Posterior cingulate gyrus (tissue), 11 donors: ENCODE results near the gene ECE1.

Experiments used
- DNase-seq, 10 donors: peaks; one replicate each; pipeline versions ENCODE4 v3.0.0 to v3.0.0-alpha.2; 2020 to 2021; ENCODE audit warnings: mixed read lengths in 3 of 10
- intact Hi-C: fragments of 100-400 bp; cut with DNase I; formaldehyde crosslinking; loops from one replicate; pipeline ENCODE4 v1.15.1; 2023

Gene ECE1

GRCh38 chr1:21326861-21327344 lies 36.6 kb upstream of the ECE1 start:
- intact Hi-C loops, result no loop called here
- DNase-seq, result no peak

- peak in 4 of 10 donors; percentile 47 to 90 (median 81) for DNase-seq
- intact Hi-C loops, result no loop called here
Observed at GRCh38 chr1:21325731-21326387, 35.6 kb upstream of the ECE1 start.

- intact Hi-C loops, result no loop called here
- DNase-seq, result no peak
Observed at GRCh38 chr1:21325231-21325718, 35.0 kb upstream of the ECE1 start.

DNA sequence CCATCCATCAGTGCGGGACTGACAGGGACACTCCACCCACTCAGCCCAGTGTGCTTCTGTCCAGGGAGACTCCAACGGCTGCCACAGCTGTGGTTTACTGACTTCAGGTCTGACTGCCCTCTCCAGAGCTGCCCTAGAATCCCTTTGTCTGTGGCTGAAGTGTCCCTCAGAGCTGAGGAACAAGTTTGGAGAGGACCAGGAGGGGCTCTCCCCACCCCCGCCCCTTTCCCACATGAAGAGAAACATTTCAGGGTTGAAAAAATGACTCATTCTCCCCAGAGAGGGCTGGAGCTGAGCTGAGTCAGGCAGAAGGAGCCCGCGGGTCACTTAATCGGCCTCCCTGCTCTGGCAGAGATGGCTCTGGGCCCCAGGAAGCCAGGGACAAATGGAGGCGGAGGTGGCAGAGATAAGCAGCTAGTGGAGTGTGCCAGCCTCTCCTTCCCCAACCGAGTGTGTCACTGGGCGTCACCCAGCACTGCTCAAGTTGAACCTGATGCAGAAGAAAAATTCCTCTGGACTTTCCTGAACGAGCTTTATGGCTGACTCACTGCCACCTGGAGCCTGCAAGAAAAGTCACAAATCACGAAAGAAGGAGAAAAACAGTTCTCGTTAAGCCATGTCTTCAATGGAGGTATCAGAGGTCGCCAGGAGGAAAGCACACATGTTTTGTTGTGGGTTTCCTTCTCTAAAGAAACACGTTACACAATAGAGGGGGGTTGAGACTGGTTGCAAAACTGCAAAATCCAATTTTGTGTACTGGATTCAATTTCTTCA lies 34.3 kb upstream of the ECE1 start:
- intact Hi-C loops, result no loop called here
- peak in 8 of 10 donors; percentile 48 to 94 (median 70) for DNase-seq

DNA sequence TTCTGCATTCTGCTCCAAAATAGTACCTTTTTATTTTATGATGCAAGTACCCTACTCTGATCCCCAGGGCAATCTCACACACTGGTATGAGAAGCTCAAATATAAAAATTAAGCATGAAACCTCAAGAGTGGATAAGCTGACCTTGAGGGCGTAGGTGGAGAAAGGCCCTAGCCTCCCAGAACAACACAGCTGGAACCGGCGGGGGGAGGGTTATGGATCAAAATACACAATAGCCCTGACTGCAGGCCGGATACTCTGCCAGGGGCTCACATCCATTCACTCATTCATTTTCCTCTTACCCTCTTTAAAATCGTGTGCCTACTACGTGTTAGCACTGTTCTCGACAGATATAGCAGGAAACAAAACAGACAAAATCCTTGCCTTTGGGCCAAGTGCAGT lies 32.8 kb upstream of the ECE1 start:
- no peak for DNase-seq
- intact Hi-C loops, result no loop called here

DNA sequence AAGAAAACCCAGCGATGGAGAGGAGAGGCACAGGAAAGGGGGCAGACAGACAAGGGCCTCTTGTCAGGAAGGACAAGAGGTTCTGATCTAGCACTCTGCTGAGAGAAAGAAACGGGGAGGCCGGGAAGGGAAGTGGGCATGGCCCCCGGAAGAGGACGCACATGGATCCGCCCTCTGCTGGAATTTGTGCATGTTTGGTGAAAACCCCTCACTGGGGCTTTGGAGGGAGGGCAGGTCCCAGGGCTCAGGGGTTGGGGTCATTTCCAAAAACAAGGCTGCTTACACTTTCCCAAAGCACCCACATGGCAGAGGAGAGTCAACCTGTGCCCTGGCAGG lies 32.4 kb upstream of the ECE1 start:
- intact Hi-C loops, result no loop called here
- no peak for DNase-seq

DNA sequence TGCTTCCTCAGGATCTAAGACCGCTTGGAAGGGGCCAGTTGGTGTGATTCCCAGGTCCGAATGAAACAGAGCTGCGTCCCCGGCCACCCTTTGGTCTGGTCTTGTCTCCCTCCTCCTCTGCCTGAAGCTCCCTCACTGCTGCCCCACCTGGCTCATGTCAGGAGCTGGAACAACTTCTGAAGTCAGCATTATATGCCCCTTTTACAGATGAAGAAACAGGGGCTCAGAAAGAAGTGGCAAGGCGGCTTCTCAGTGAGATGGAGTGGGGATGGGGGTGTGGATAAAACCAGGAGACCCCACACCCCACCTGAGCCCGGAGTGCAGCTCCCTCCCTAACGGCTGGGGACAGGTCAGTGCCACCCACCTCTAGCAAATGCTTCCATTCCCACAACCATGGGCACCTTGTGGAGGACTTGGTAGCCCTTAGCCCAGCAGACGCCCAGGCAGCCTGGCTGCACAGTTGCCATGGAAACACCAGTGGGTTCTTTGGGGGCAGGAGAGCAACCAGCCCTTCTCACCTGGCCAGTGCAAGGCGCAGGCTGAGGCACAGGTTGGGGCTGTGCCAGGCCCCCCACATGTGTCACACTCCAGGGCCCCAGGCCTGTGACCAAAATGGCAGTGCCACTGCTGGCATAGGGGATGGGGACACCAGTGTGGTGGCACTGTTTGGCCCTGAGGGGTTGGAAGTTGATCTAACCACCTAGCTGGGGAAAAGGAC lies 31.9 kb upstream of the ECE1 start:
- no peak for DNase-seq
- intact Hi-C loops, result no loop called here

DNA sequence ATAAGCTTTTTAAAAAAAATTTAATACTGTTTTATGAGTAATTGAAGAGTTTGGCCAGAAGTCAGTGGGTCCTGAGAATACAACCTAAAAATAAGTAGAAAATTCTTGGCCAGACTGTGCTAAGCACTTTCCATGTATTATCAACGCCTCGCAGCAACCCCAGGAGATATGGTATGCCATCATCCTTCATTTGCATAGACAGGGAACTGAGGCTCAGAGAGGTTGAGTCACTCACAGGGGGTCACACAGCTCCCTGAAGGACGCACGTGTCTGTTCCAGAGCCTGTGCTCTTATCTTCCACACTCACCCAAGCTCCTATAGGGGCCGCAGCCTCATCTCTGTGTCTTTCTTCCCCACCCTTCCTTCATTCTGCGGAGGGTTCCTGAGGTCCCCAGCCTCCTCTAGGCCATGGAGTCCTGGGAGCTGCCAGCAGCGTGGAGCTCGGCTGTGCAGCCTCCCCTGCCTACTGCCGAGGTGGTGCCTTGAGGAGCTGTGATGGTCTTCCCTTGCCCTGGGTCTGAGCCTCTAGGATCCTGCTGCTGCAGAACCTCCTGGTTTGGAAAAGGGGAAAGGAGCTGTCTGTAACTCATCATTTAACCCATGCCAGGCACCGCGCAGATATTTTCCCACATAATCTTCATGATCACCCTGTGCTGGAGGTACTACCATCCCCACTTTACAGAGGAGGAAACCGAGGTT lies 30.3 kb upstream of the ECE1 start:
- intact Hi-C loops, result no loop called here
- no peak for DNase-seq

DNA sequence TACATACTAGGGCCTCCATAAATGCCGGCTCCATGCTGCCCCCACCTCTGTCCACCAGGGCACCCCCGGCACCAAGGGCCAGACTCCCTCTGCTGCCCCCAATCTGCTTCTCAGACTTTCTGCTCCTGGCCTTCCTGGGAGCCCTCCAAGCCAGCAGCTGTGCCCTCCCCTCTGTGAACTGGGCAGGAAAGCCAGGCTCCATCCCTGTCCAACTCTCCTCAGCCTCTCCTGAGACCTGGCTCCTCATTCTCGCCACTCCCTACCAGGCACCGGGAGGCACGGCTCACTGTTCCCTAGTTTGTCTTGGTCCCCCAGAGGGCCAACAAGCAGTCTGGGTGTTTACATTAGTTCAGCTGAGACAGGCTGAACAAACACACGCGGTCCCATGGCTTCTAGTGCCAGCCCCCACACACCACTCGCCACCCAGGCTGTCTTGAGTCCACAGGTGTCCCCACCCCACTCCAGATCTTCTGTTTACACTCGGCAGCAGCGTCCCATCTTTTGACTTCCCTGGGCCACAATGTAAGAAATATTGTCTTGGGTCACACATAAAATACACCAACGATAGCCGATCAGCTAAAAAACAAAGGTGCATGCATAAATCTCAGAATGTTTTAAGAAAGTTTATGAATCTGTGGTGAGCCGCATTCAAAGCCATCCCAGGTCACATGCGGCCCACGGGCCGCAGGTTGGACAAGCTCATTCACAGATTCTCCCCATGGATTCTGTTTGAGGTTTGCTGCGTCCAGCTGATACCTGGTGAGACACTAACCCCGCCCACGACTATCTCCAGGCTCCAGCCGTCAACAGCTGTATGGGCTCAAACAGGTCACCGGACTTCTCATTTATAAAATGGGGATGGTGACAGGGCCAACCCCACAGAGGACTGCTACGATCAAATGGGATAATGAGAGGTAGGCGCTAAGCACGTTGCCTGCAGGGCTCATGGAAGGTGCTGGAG lies 29.5 kb upstream of the ECE1 start:
- peak in 1 of 10 donors; percentile 42 for DNase-seq

DNA sequence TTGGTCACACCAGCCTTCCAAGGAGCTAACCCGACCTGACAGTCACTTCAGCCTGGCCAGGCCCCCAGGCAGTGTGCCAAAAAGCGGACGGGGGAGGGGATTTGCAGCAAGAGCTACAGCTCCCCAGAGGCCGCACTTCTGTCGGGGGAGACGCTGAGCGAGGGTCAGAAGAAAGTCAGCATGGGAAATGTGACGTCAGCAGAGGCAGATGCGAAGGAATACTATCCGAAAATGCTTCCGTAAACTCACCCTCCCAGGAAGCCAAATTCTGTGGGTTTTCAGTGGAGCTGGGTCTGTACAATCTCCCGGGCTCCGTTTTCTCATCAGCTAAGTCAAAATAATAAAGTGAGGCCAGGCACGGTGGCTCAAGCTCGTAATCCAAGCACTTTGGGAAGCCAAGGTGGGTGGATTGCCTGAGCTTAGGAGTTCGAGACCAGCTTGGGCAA lies 28.5 kb upstream of the ECE1 start:
- intact Hi-C loops, result no loop called here
- peak in 2 of 10 donors; percentile 47 to 88 for DNase-seq

More for the DNA sequence above, 29.5 kb upstream of the ECE1 start:
- intact Hi-C loops, result no loop called here

DNA sequence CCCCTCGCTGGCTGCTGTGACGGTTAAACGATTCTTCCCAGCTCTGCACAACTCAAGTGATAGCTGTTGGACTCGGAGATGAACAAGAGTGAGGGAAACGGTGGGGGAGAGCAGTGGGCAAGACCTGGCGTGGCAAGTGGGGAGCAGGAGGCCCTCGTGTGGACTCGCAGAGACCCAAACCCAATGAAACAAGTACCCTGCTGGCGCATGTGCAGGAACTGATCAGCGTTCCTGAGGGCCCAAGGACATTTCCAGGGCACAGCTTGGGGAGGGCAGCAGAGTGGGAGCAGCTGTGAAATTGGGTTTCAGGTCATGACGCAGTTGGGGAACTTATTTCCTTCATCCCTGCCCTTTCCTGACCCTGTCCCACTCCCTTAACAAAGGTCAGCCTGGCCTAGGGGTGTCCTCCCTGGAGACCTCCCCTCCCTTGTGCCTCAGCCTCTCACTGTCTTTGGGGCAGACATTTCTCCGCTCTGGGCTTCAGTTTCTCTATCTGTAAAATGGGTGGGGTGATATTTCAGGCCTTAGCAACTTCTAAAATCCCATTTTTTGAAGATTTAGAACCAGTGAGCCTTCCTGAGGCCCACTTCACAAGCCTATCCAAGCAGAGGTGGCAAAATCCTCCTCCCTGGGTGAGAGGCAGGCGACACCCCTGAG lies 27.9 kb upstream of the ECE1 start:
- intact Hi-C loops, result no loop called here
- no peak for DNase-seq

DNA sequence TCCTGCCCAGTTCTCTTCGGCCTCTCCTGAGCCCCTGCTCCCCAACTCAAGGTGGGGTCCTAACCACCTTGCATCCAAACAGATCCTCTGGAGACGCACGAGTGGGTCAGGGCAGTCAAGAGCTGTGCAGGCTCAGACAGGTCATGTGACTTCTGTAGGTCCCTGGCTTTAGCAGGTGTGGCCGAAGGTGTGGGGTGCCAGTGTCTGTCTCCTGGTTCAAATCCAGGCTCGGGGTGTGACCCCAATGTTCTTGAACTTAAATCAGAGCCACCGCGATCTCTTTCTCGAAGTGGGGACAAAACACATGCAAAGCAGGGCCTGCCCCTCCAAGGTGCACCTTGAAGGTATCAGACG lies 27.4 kb upstream of the ECE1 start:
- intact Hi-C loops, result no loop called here

GRCh38 chr1:21317035-21317689 lies 26.9 kb upstream of the ECE1 start:
- intact Hi-C loops, result no loop called here
- DNase-seq, result peak in 5 of 10 donors; percentile 46 to 89 (median 57)

More for the DNA sequence above, 27.4 kb upstream of the ECE1 start:
- DNase-seq, result no peak

DNA sequence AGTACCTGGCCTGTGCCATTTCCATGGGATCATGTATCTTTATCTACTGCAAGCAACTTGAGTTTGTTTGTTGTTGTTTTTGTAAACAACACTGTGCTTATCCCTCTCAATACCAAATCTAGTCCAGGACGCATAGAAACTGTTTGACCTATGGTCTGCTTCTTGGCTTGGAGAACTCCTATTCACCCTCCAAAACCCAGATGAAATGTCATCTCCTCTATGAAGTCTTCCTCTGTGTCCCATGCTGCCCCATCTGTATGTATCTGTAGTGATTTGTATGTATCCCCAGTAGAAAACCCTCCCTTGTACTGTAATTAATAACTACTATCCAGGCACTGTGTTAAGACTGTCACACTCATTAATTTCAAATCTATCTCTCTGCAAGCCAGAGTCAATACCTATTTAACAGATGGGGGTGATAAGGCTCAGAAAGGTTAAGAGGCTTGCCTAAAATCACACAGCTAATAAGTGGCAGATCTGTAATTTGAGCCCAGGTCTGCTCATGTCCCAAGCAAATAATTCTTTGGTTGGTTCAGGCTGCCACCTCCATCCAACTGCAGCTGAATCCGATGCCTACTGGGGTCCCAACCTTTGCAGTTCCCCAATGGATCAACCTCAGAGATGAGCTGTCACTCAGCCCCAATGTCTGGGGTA lies 24.6 kb upstream of the ECE1 start:
- intact Hi-C loops, result no loop called here
- no peak for DNase-seq

GRCh38 chr1:21313886-21314721 lies 23.8 kb upstream of the ECE1 start:
- DNase-seq, result no peak
- intact Hi-C loops, result no loop called here

DNA sequence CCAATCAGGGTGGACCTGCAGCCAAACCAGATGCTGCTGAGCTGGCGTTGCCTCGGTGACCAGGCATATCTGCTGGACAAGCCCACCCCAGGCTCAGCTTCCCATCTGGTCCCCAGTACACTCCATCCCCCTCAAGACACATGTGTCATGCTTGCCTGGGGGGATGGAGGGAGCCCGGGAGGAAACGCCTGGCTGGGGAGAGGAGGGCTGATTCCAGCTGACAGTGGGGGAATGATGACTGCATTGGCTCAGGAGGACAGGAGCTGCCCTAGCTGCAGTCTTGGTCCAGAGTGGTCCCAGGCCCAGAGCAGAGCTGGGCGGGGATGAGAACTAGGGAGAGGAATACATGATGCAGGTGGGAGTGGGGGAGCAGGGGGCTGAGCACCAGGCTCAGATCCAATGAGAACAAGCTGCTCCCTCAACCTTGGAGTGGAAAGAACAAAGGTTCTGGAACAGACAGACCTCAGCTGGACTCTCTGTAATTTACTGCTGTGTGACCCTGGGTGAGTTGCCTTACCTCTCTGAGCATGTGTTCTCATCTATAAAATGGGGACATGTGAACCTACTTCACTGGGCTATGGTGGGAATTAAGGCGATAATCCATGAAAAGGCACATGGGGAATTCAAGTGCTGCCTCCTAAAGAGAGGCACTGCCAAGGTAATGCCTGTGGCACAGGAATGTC lies 23.1 kb upstream of the ECE1 start:
- no peak for DNase-seq
- intact Hi-C loops, result no loop called here
